ENCODE data around the gene FRAS1.

- no peak for TF ChIP-seq ARNT (IDR thresholded peaks at IDR 0.05)
- TF ChIP-seq FOXA1 (IDR thresholded peaks at IDR 0.05), result no peak
- TF ChIP-seq HDGF (IDR thresholded peaks at IDR 0.05; ENCODE audit: borderline replicate concordance), result no peak
- no peak for TF ChIP-seq SUZ12 (IDR thresholded peaks at IDR 0.05)
- no peak for TF ChIP-seq LEF1 (IDR thresholded peaks at IDR 0.05; ENCODE audit: borderline replicate concordance)
- no peak for TF ChIP-seq SP1 (IDR thresholded peaks at IDR 0.05)
- no peak for TF ChIP-seq NFRKB (IDR thresholded peaks at IDR 0.05)
- TF ChIP-seq PKNOX1 (IDR thresholded peaks at IDR 0.05), result no peak
- TF ChIP-seq ELF4 (IDR thresholded peaks at IDR 0.05), result no peak
- TF ChIP-seq FOXM1 (IDR thresholded peaks at IDR 0.05; ENCODE audit: borderline replicate concordance), result no peak
- no peak for TF ChIP-seq BHLHE40 (IDR thresholded peaks at IDR 0.05; ENCODE audit: borderline replicate concordance)
- no peak for TF ChIP-seq FOXK2 (IDR thresholded peaks at IDR 0.05)
- no peak for TF ChIP-seq CTBP1 (IDR thresholded peaks at IDR 0.05; ENCODE audit: borderline replicate concordance)
- no peak for TF ChIP-seq ZNF384 (IDR thresholded peaks at IDR 0.05)
Observed at GRCh38 chr4:78059938-78060337, 2.8 kb downstream of the FRAS1 start.

Measured in HEK293T (cell line).